Measurements from ENCODE around the gene BPTF.
"Not testable (repeated sequence)": the region's sequence is repeated elsewhere in the genome, so short reads cannot be mapped to it uniquely, and the experiment has no call there.

The BPTF gene

DNA sequence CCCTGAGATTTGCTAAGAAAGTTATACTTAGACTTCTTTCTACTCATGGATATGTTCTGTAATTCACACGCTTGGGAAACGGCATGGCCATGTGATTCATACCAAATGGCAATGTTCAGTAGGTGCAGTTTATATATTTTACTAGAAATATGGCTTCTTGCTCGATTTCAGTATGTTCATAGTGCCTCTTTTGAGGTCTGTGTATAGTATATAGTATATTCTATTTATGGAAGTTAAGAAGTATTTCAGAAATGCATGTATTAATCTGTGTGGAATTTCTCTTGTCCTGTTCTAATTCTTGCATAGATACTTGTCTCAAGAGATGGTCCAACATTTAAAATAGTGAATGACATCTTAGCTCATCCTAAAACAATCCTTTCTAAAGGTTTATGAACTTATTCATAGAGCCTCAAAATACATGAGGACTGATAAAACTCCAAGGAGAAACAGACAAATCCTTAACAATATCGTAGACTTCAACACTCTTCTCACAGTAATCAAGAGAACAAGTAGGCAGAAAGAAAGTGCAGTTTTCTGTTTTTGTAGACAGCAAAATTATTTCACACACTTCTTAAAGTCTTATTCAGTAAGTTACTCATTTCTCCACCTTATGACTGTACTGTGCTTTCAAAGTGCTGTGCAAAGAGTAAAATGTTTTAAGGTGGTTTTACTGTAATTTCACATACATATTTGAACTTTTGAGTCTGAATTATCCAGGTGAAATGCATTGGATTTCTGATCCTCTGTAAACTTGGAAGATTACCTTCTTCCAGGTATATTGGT is 11.1 kb downstream of the BPTF start:
- no peak for DNase-seq

DNA sequence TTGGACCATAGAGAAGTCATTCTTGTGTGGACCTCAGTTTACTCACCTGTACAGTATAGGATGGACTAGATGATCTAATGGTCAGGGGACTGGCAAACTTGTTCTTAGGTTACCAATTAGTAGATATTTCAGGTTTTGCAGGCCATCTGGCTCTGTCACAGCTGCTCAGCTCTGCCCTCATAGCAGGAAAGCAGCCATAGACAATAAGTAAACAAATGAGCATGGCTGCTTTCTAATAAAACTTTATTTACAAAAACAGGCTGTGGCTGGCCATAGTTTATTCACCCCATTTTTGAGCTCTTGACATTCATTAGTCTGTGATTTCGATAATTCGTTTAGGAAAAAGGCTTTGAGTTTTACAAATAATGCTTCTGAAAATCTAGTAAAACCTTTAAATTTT is 12.7 kb downstream of the BPTF start:
- DNase-seq = no peak

GRCh38 chr17:67838538-67838937 is 13.2 kb downstream of the BPTF start:
- DNase-seq = no peak

DNA sequence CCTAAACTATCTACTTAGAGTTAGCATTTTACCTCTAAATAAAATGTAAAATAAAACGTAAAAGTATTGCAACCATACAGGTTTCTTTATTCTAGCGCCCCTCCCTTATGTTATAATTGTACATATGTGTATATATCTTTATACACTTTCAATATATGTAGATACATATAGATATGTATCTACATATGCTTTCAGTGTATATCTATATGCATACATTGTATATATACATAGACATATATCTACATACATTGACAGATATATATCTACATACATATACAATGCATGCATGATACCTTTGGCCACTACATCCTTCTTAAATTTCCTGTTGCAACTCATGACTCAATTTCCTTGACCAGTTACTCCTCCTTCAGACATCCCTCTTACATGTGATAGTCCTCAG is 16.7 kb downstream of the BPTF start:
- no peak for DNase-seq

GRCh38 chr17:67842648-67843047 is 17.3 kb downstream of the BPTF start:
- DNase-seq = no peak

GRCh38 chr17:67845374-67845773 is 20.1 kb downstream of the BPTF start:
- no peak for DNase-seq

- not testable (repeated sequence) for DNase-seq
Observed at GRCh38 chr17:67848189-67848588, 22.9 kb downstream of the BPTF start.

DNA sequence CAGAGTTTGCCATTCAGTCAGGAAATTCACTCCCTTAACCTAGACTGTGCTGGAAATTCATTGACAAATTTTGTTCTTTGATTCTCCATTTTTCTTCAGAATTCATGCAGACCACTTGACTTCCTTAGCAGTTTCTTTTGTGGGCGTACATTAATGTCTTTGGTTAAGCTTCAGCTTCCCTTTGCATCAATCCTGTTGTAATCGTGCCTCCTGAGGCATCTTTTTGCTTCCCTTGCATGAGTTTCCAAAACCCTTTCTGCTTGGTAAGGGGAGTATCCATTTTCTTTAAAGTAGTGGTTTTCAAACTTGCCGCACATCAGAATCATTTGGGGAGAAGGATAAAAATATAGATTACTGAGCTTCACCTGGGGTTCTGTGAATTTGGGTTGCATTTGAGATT is 23.5 kb downstream of the BPTF start:
- not testable (repeated sequence) for DNase-seq

DNA sequence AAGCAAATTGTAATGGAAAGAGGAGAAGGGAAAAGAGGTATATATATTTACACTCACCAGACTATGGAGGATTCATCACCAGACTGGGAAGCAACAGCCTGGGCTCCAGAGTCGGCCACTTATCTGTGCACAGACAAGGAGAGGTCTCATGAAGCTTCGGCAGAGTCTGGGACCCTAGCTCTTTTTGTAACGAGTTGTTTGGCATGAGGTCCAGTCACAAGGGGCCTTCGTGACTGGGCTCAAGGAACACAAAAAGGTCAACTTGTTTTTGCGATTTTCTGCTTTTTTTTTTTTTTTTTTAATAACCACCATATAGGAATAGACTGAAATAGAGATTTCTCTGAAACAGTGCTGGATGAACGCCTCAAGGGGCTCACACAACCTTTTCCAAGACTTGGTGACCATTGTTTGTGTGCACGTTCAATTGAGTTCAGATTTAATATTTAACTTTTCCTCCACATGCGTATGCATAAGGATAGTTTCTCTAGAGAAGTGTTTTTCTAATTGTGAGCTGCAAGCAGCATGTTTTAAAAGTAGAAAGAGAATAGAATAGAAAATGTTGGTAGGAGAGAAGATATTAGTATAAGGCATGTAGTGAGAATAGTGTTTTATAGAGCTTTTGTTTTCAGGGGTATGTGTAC is 25.8 kb downstream of the BPTF start:
- DNase-seq = no peak

- DNase-seq = no peak
Observed at GRCh38 chr17:67853703-67854102, 28.4 kb downstream of the BPTF start.

GRCh38 chr17:67854378-67854777 is 29.1 kb downstream of the BPTF start:
- DNase-seq = no peak

DNA sequence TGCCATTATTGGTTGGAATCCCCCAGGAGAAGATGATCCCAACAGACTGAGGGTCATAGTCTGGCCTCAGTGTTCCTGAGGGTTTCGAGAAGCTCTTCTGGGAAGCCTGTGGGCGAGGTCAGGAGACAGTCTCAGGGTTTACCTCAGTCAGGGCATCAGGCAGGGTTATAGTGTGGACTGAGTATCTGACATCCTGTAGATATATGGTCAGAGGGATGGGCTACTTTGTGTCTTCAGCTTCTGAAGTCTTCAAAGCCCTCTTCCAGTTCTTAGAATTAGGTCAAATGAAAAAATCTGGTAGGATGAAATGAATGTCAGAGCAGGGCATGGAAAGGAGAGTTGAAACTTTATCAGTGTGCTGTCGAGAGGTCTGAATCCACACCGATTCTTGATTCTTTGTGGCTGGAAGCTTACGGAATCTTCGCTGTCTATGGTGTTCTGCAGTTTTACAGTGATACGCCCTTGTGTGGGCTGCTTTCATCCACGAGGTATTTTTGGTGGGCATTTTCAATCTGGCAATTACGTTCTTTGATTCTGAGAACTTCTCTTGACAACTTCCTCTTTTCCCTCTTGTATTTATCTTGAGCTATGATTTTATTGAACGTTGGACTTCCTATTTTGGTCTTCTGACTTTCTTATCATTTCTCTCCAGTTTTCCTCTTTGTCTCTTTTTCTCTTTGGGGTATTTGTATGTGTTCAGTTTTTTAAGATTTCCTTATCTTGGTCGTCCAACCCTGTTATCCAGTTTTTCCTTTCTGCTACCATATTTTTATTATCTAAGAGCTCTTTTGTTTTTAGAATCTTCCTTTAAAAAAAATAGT is 30.4 kb downstream of the BPTF start:
- DNase-seq = no peak

GRCh38 chr17:67856402-67856801 is 31.1 kb downstream of the BPTF start:
- not testable (repeated sequence) for DNase-seq

DNA sequence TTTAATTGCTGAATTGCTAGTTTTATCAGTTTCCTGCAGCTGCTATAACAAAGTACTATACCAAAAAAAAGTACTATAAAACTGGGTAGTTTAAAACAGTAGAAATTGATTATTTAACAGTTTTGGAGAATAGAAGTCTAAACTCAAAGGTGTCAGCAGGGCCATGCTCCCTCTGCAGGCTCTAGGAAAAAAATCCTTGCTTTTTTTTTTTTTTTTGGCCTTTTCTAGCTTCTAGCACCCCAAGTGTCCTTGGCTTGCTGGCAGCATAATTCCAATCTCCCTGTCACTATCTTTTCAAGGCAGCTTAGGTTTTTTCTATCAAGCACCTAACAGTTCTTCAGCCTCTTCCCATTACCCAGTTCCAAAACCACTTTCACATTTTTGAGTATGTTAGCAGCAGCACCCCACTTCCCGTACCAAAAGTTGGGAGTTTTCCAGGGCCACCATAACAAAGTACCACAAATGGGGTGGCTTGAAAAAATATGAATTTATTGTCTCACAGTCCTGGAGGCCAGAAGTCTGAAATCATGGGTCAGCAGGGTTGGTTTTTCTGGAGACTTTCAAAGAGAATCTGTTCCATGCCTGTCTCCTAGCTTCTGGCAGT is 37.4 kb downstream of the BPTF start:
- no peak for DNase-seq

GRCh38 chr17:67863624-67864247 is 38.4 kb downstream of the BPTF start:
- DNase-seq = no peak

GRCh38 chr17:67865438-67865837 is 40.1 kb downstream of the BPTF start:
- DNase-seq = no peak

GRCh38 chr17:67867591-67867990 is 42.3 kb downstream of the BPTF start:
- no peak for DNase-seq

- DNase-seq = no peak
Observed at GRCh38 chr17:67868176-67868575, 42.9 kb downstream of the BPTF start.

- DNase-seq = no peak
Observed at GRCh38 chr17:67879662-67880061, 54.4 kb downstream of the BPTF start.

GRCh38 chr17:67881083-67881482 is 55.8 kb downstream of the BPTF start:
- DNase-seq = no peak

- DNase-seq = no peak
Observed at GRCh38 chr17:67884741-67885140, 59.4 kb downstream of the BPTF start.

DNA sequence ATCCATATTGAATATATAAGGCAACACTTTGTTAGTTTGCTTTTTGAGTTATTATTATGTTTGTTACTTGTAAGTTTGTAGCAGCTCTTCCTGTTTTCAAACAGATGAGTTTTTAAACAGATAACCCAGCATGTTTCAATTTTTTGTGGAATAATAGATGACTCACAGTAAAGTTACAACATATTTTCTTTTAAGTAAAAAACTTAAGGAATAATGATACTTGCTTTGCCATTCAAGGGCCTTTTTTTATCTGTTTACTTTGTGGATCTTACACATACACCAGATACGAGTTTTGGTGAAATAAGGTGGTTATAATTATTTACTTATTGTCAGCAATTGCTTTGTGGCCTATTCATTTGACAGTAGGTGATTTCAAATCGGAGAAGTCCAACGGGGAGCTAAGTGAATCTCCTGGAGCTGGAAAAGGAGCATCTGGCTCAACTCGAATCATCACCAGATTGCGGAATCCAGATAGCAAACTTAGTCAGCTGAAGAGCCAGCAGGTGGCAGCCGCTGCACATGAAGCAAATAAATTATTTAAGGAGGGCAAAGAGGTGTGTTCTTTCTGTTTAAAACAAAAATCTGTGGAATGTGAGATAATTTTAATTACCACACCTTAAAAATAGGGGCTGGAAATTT is 66.3 kb downstream of the BPTF start:
- peak; percentile 30 for DNase-seq
